GM23248 (cell line): Measurements from ENCODE around the gene JMJD6. TPM values are rescaled to one million over a fixed set of nuclear protein-coding genes. Genes with fewer than 3 reads are reported as not detected.
"Not testable (repeated sequence)": the region's sequence is repeated elsewhere in the genome, so short reads cannot be mapped to it uniquely, and the experiment has no call there.

ENCODE experiments used
- DNase-seq: peaks from one replicate; pipeline ENCODE4 v3.0.0-alpha.2; 2015
- H2AFZ ChIP-seq: fragments of 200-600 bp; sonication (generic); 2 replicates; pipeline ENCODE4 v1.6.1; 2016; ENCODE audit warnings: antibody characterized with exemption
- H3F3A ChIP-seq: fragments of 200-600 bp; sonication (generic); 2 replicates; pipeline ENCODE4 v1.6.1; 2016; ENCODE audit warnings: mild to moderate bottlenecking, antibody characterized with exemption, mixed run types; ENCODE audit not compliant: insufficient read depth
- H3K27ac ChIP-seq: fragments of 200-600 bp; sonication (generic); 2 replicates; pipeline ENCODE4 v1.5.1; 2016; ENCODE audit warnings: mild to moderate bottlenecking
- H3K27me3 ChIP-seq: fragments of 200-600 bp; sonication (generic); replicated peaks from 2 replicates; pipeline ENCODE4 v1.6.1; 2016; ENCODE audit warnings: mild to moderate bottlenecking; ENCODE audit not compliant: insufficient read depth
- H3K36me3 ChIP-seq: fragments of 200-600 bp; sonication (generic); 2 replicates; pipeline ENCODE4 v1.6.1; 2016; ENCODE audit warnings: low read depth, mild to moderate bottlenecking
- H3K4me1 ChIP-seq: fragments of 200-600 bp; sonication (generic); 2 replicates; pipeline ENCODE4 v1.6.1; 2016; ENCODE audit warnings: mild to moderate bottlenecking; ENCODE audit not compliant: insufficient read depth
- H3K4me2 ChIP-seq: fragments of 200-600 bp; sonication (generic); one replicate; pipeline ENCODE4 v1.6.1; 2016; ENCODE audit warnings: mild to moderate bottlenecking; ENCODE audit not compliant: unreplicated experiment
- H3K4me3 ChIP-seq: fragments of 200-600 bp; sonication (generic); 2 replicates; pipeline ENCODE4 v1.5.1; 2016; ENCODE audit warnings: mild to moderate bottlenecking
- H3K79me2 ChIP-seq: fragments of 200-600 bp; sonication (generic); 2 replicates; pipeline ENCODE4 v1.6.1; 2016; ENCODE audit warnings: mild to moderate bottlenecking; ENCODE audit not compliant: insufficient read depth
- H3K9ac ChIP-seq: fragments of 200-600 bp; sonication (generic); 2 replicates; pipeline ENCODE4 v1.6.1; 2016; ENCODE audit warnings: mild to moderate bottlenecking
- H3K9me2 ChIP-seq: fragments of 200-600 bp; sonication (generic); 2 replicates; pipeline ENCODE4 v1.6.1; 2016; ENCODE audit warnings: mixed run types, mild to moderate bottlenecking, moderate library complexity; ENCODE audit not compliant: insufficient read depth
- H3K9me3 ChIP-seq: fragments of 200-600 bp; sonication (generic); one replicate; pipeline ENCODE4 v1.6.1; 2017; ENCODE audit warnings: low read depth
- H4K20me1 ChIP-seq: fragments of 200-600 bp; sonication (generic); 2 replicates; pipeline ENCODE4 v1.6.0; 2016; ENCODE audit not compliant: insufficient read depth
- EZH2 ChIP-seq: fragments of 200-600 bp; sonication (generic); IDR thresholded peaks from 2 replicates; pipeline ENCODE4 v1.6.1; 2018; ENCODE audit warnings: antibody characterized with exemption, mild to moderate bottlenecking; ENCODE audit not compliant: insufficient read depth, poor library complexity, severe bottlenecking
- EZH2phosphoT487 ChIP-seq: fragments of 200-600 bp; sonication (generic); IDR thresholded peaks from 2 replicates; pipeline ENCODE4 v1.6.1; 2018; ENCODE audit warnings: antibody characterized with exemption, moderate library complexity, mild to moderate bottlenecking, low read depth; ENCODE audit not compliant: insufficient read depth
- WGBS, 2 experiments: methylation state at CpG; one replicate each; pipeline ENCODE4 v1.1.6; 2015 to 2017; ENCODE audit warnings: low lambda C conversion rate in 2 of 2, low coverage in 1 of 2; ENCODE audit errors: missing lambda C conversion rate in 2 of 2; 5-methylcytosine and 5-hydroxymethylcytosine counted together
- in situ Hi-C: fragments of 300-500 bp; cut with MboI; formaldehyde crosslinking; loops from 2 replicates; pipeline ENCODE4 v1.15.0; 2020
- polyA plus RNA-seq: library from polyadenylated mRNA; unstranded; fragments of >200 nt; fragmentation: Nextera tagmentation; extraction: Ambion mirVana; gene quantifications from 2 replicates; pipeline ENCODE4 v1.2.1, GENCODE V29; 2016
- total RNA-seq: library from RNA; depleted of rRNA; stranded (reverse); fragments of >200 nt; shearing (Covaris generic); gene quantifications from 2 replicates; pipeline ENCODE4 v1.2.3, GENCODE V29; 2014

JMJD6 gene
- total and polyA plus RNA-seq, 2 experiments from 2014 or later, result 19.0 to 40.0 TPM

- in situ Hi-C loops, result no loop called here
These were observed 641 bp upstream of the JMJD6 start, which contains the start of gene METTL23 for GRCh38 chr17:76726776-76727718. Gene METTL23 (plus strand): TSS chr17:76726839. CDS start chr17:76729711, 2,872 bp downstream.

GRCh38 chr17:76725580-76726230, 701 bp downstream of the JMJD6 start:
- H3K4me3 ChIP-seq, result peak overlapping the region; percentile 91
- H3K9ac ChIP-seq, result peak overlapping the region; percentile 99
- WGBS, 2 experiments, result 0 to 1% methylated on average over 34 to 38 of the region's 38 CpGs
- no peaks in the 10 kb centered on the region for H4K20me1 ChIP-seq
- H3K9me3 ChIP-seq, result no peaks in the 10 kb centered on the region
- peaks cover 48% of the 10 kb centered on the region for H3F3A ChIP-seq
- in situ Hi-C loops, result no loop called here
- no peaks in the 10 kb centered on the region for H3K9me2 ChIP-seq
- peak overlapping the region; percentile 83 for H3K4me2 ChIP-seq
- H3K27ac ChIP-seq, result peak overlapping the region; percentile 98
- H3K27me3 ChIP-seq, result no peaks in the 10 kb centered on the region
- no peak for TF ChIP-seq EZH2phosphoT487
- TF ChIP-seq EZH2, result no peak
- H3K4me1 ChIP-seq, result peaks cover 20% of the 10 kb centered on the region
- H3K36me3 ChIP-seq, result peaks cover 44% of the 10 kb centered on the region
- H2AFZ ChIP-seq, result 0 out of 2 replicates have a peak overlapping the region, but pooled peaks have one; percentile 25
- peak; percentile 72 for DNase-seq
- H3K79me2 ChIP-seq, result peaks cover 93% of the 10 kb centered on the region

More at GRCh38 chr17:76726776-76727718, 641 bp upstream of the JMJD6 start, which contains the start of gene METTL23:
- peaks cover 20% of the 10 kb centered on the region for H3K4me1 ChIP-seq
- H3K9ac ChIP-seq, result peak within 1 kb of the TSS; percentile 99
- peaks cover 93% of the 10 kb centered on the region for H3K79me2 ChIP-seq
- H4K20me1 ChIP-seq, result no peaks in the 10 kb centered on the region
- peaks cover 30% of the 10 kb centered on the region for H3K36me3 ChIP-seq
- no peaks in the 10 kb centered on the region for H3K9me2 ChIP-seq
- H3K4me3 ChIP-seq, result peak within 1 kb of the TSS; percentile 91
- no peaks in the 10 kb centered on the region for H3K27me3 ChIP-seq
- H3F3A ChIP-seq, result peaks cover 49% of the 10 kb centered on the region
- 2 to 3% methylated on average over 41 to 69 of the region's 71 CpGs for WGBS, 2 experiments
- peak within 1 kb of the TSS; percentile 37 for H2AFZ ChIP-seq
- no peaks in the 10 kb centered on the region for H3K9me3 ChIP-seq
- TF ChIP-seq EZH2 (no peak), EZH2phosphoT487 (no peak)
- DNase-seq, result peak; percentile 88
- H3K27ac ChIP-seq, result peak within 1 kb of the TSS; percentile 98
- peak within 1 kb of the TSS; percentile 95 for H3K4me2 ChIP-seq

- in situ Hi-C loops, result no loop called here
- no peaks in the 10 kb centered on the region for H3K9me2 ChIP-seq
- H2AFZ ChIP-seq, result no peak overlapping the region
- peak overlapping the region; percentile 91 for H3K4me3 ChIP-seq
- H3K27me3 ChIP-seq, result no peaks in the 10 kb centered on the region
- H3K27ac ChIP-seq, result peak overlapping the region; percentile 98
- H3K9me3 ChIP-seq, result no peaks in the 10 kb centered on the region
- H3K9ac ChIP-seq, result peak overlapping the region; percentile 99
- no peaks in the 10 kb centered on the region for H4K20me1 ChIP-seq
- peaks cover 15% of the 10 kb centered on the region for H3K4me1 ChIP-seq
- H3F3A ChIP-seq, result peaks cover 56% of the 10 kb centered on the region
- TF ChIP-seq EZH2 (no peak), EZH2phosphoT487 (no peak)
- peak overlapping the region; percentile 83 for H3K4me2 ChIP-seq
- no peak for DNase-seq
- H3K79me2 ChIP-seq, result peaks cover 93% of the 10 kb centered on the region
- 93 to 96% methylated on average over 9 of the region's 9 CpGs for WGBS, 2 experiments
- H3K36me3 ChIP-seq, result peaks cover 63% of the 10 kb centered on the region
These were observed 2.6 kb downstream of the JMJD6 start for GRCh38 chr17:76723812-76724211.

- Histone ChIP-seq H3K4me1 (peaks cover 15% of the 10 kb centered on the region), H3K36me3 (peaks cover 71% of the 10 kb centered on the region), H3K27ac (0 out of 2 replicates have a peak overlapping the region, but pooled peaks have one; percentile 5), H3K79me2 (peaks cover 86% of the 10 kb centered on the region), H3F3A (peaks cover 62% of the 10 kb centered on the region)
- H3K9me2 ChIP-seq, H3K4me2 ChIP-seq, H3K9ac ChIP-seq, DNase-seq, H3K9me3 ChIP-seq, in situ Hi-C loops, H3K27me3 ChIP-seq, H4K20me1 ChIP-seq, H3K4me3 ChIP-seq, H2AFZ ChIP-seq: not testable (repeated sequence)
- WGBS, 2 experiments, result 93 to 96% methylated on average over 8 of the region's 8 CpGs
These were observed 3.4 kb downstream of the JMJD6 start for GRCh38 chr17:76722977-76723376.
